T-cell (primary cell): ENCODE results near the gene NEURL1. TPM values are rescaled to one million over a fixed set of nuclear protein-coding genes. Genes with fewer than 3 reads are reported as not detected.

Experiments
- ATAC-seq, 4 experiments: fragments of 200-7000 bp in 3 of 4; fragments of 150-1000 bp in 1 of 4; cut with Tn5 transposase; replicated peaks in 1 of 4; 1 replicate in 3 of 4; 2 replicates in 1 of 4; pipeline ENCODE4 v1.10.0; 2021; ENCODE audit warnings: moderate library complexity in 3 of 4, mild to moderate bottlenecking in 2 of 4, moderate number of reproducible peaks in 1 of 4
- CTCF ChIA-PET, 2 donors: fragments of 300-600 bp; sonication (Branson Sonifier 250); formaldehyde crosslinking; loops; one replicate each; lab custom pipeline; 2022; ENCODE audit warnings: antibody characterized with exemption in 2 of 2; lab: Charles Lee
- POLR2A ChIA-PET, 2 donors: fragments of 300-600 bp; sonication (Branson Sonifier 250); formaldehyde crosslinking; loops; one replicate each; lab custom pipeline; 2022; ENCODE audit warnings: antibody characterized with exemption in 2 of 2; lab: Charles Lee
- DNase-seq, 35 experiments: peaks; one replicate each; pipeline versions ENCODE4 v3.0.0 to v3.0.0-alpha.2; 2013 to 2023
- H3K27ac ChIP-seq: one replicate; pipeline ENCODE4 v1.5.1; 2013; ENCODE audit warnings: low read length
- H3K27me3 ChIP-seq, 2 experiments: replicated peaks in 1 of 2; 1 replicate in 1 of 2; 2 replicates in 1 of 2; pipeline versions ENCODE4 v1.6.1 to v1.7.0; 2013; ENCODE audit warnings: low read length in 1 of 2, mixed read lengths in 1 of 2; ENCODE audit not compliant: control insufficient read depth in 2 of 2, insufficient read depth in 2 of 2; ENCODE audit errors: extremely low read depth in 1 of 2
- H3K36me3 ChIP-seq, 2 donors: 1 replicate in 1 of 2; 2 replicates in 1 of 2; pipeline versions ENCODE4 v1.6.1 to v1.7.0; 2013; ENCODE audit warnings: low read length in 1 of 2; ENCODE audit not compliant: control insufficient read depth in 2 of 2, insufficient read depth in 1 of 2; ENCODE audit errors: extremely low read depth in 1 of 2
- H3K4me1 ChIP-seq, 2 experiments: 1 replicate in 1 of 2; 2 replicates in 1 of 2; pipeline versions ENCODE4 v1.6.1 to v1.7.0; 2013; ENCODE audit warnings: low read length in 2 of 2, mixed read lengths in 1 of 2; ENCODE audit not compliant: insufficient read depth in 2 of 2, control insufficient read depth in 1 of 2; ENCODE audit errors: extremely low read depth in 1 of 2
- H3K4me3 ChIP-seq, 2 donors: 1 replicate in 1 of 2; 2 replicates in 1 of 2; pipeline versions ENCODE4 v1.5.1 to v1.7.0; 2013; ENCODE audit warnings: mild to moderate bottlenecking in 2 of 2, low read length in 1 of 2, moderate library complexity in 1 of 2; ENCODE audit not compliant: control insufficient read depth in 1 of 2; ENCODE audit errors: extremely low read depth in 1 of 2
- H3K9me3 ChIP-seq: 2 replicates; pipeline ENCODE4 v1.7.0; 2013
- H3K27ac Mint-ChIP-seq, 2 donors: one replicate each; pipeline ENCODE4 v1.8.0; 2020 to 2021; ENCODE audit warnings: mild to moderate bottlenecking in 2 of 2, mixed read lengths in 2 of 2
- H3K27me3 Mint-ChIP-seq, 2 donors: one replicate each; pipeline ENCODE4 v1.8.0; 2021 to 2022; ENCODE audit warnings: mixed read lengths in 2 of 2
- H3K36me3 Mint-ChIP-seq: one replicate; pipeline ENCODE4 v1.8.0; 2021; ENCODE audit warnings: mixed read lengths
- H3K4me1 Mint-ChIP-seq, 3 donors: one replicate each; pipeline ENCODE4 v1.8.0; 2020 to 2022; ENCODE audit warnings: mixed read lengths in 3 of 3, mild to moderate bottlenecking in 1 of 3
- H3K4me3 Mint-ChIP-seq, 3 donors: one replicate each; pipeline ENCODE4 v1.8.0; 2020 to 2022; ENCODE audit warnings: mild to moderate bottlenecking in 3 of 3, mixed read lengths in 3 of 3, moderate library complexity in 3 of 3
- H3K9me3 Mint-ChIP-seq, 3 donors: one replicate each; pipeline ENCODE4 v1.8.0; 2020 to 2022; ENCODE audit warnings: mixed read lengths in 3 of 3
- WGBS: methylation state at CpG from one replicate; pipeline ENCODE4 v1.1.5; 2013; ENCODE audit warnings: missing lambda C conversion rate; ENCODE audit not compliant: insufficient coverage; 5-methylcytosine and 5-hydroxymethylcytosine counted together
- total RNA-seq, 35 experiments: library from RNA in 6 of 35; stranded (reverse) in 6 of 35; fragments of 120-200 nt in 1 of 35; gene quantifications; one replicate each; pipeline versions ENCODE4 v1.2.1 to v1.2.4 and lab custom pipeline; 2013 to 2026

NEURL1 gene
- total RNA-seq, 5 donors from 2014 or later (not counting 1 experiment from before 2014, with no cell fraction given) = 0.46 to 1.7 (median 0.84) TPM

DNA sequence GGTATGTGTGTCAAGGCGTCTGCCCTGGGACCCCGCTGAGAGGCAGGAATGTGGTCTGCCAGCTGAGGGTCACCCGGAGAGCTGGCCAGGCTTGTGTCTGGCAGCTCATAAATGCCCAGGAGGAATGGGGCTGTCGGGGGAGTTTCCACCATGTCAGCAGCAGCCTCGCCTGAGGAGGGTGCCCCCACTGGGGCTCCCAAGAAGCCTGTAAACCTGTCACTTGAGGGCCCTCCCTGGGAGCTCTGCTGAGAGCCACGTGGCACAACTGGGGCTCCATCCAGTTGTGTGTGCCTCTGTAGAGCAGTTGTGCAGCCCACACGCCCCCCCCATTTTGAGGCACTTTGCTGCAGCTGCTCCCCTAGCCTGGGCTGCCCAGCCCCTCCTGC is 70.6 kb downstream of the NEURL1 start:
- Mint-ChIP-seq H3K27ac (no peak overlapping the region), H3K9me3 (no peaks in the 10 kb centered on the region), H3K4me3 (no peak overlapping the region), H3K4me1 (no peaks in the 10 kb centered on the region), H3K36me3 (no peaks in the 10 kb centered on the region), H3K27me3 (peaks cover 6 to 10% of the 10 kb centered on the region in 2 donors)
- no peaks in the 10 kb centered on the region for H3K9me3 ChIP-seq
- POLR2A ChIA-PET = interaction anchor here in 1 of 2 donors (0.7 kb wide), 1 partner anchor 1750 kb away, joined by 3 read pairs; no protein-coding TSS in a partner anchor
- 71% methylated on average over 7 of the region's 7 CpGs for WGBS
- DNase-seq (no peak), ATAC-seq (no peak)
- CTCF ChIA-PET = no interaction called here
- H3K4me3 ChIP-seq = no peak overlapping the region
- H3K36me3 ChIP-seq = no peaks in the 10 kb centered on the region
- peaks cover 0 to 38% of the 10 kb centered on the region in 2 experiments for H3K27me3 ChIP-seq
- H3K27ac ChIP-seq = no peak overlapping the region
- H3K4me1 ChIP-seq = no peaks in the 10 kb centered on the region

DNA sequence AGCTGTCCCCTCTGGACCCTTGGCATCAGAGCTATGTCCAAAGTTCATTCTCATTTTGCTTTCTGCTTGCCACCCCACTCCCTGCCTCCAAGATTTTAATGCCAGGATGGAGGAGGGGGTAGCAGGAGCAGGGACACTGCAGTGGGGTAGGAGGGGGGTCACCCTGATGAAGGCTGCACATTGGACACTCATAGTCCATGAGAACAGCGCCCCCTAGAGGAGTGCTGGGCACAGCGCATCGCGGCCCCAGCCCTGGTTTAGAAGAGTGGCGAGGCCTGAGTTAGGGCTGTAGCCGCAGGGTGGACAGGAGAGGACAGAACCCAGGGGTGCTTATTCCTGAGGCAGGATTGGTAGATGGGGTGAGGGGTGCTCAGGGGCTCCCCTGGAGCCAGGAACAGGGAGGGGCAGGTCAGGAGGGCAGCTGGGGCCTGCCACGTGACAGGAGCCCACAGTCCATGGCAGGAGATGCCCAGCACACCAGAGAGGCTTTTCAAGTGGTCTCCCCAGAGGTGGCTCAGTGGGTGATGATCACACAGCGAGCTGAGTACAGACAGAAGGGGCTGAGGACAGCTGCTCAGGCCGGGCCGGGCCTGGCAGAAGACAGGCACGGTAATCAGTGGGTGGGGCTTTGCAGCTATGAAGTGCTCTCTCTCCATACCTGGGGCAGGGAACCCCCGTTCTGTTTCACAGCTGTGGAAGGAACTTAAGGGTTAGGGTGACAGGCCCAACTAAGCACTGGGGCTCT is 71.4 kb downstream of the NEURL1 start:
- no peak overlapping the region for H3K27ac Mint-ChIP-seq
- Histone ChIP-seq H3K27me3 (peaks cover 0 to 41% of the 10 kb centered on the region in 2 experiments), H3K4me3 (no peak overlapping the region), H3K27ac (no peak overlapping the region), H3K4me1 (no peaks in the 10 kb centered on the region), H3K36me3 (no peaks in the 10 kb centered on the region), H3K9me3 (no peaks in the 10 kb centered on the region)
- 73% methylated on average over 10 of the region's 12 CpGs for WGBS
- no peaks in the 10 kb centered on the region for H3K36me3 Mint-ChIP-seq
- no peaks in the 10 kb centered on the region for H3K9me3 Mint-ChIP-seq
- peaks cover 3 to 4% of the 10 kb centered on the region in 2 donors for H3K27me3 Mint-ChIP-seq
- no peaks in the 10 kb centered on the region for H3K4me1 Mint-ChIP-seq
- ATAC-seq = no peak
- peak in 2 of 35 experiments; percentile 12 to 32 for DNase-seq
- no peak overlapping the region for H3K4me3 Mint-ChIP-seq
- CTCF ChIA-PET = interaction anchor here in 1 of 2 donors (0.5 kb wide), 1 partner anchor 284 kb away, joined by 3 read pairs; no protein-coding TSS in a partner anchor
- POLR2A ChIA-PET = no interaction called here

DNA sequence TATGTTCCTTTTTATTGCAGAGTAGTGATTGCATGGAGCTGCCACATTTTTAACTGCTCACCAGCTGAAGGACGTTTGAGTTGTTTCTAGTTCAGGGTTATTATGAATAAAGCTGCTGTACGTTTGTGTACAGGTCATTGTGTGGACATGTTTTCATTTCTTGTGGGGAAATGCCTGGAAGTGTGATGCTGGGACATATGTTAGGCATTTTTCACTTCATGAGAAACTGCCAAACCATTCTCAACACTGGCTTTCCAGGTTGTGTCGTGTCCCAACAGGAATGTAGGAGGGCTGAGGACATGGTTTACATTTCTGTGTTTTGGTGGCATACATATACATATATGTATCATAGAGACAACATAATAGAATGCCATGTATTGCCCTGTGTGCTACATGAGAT is 73.0 kb downstream of the NEURL1 start:
- Mint-ChIP-seq H3K27me3 (peaks cover 3 to 4% of the 10 kb centered on the region in 2 donors), H3K9me3 (no peaks in the 10 kb centered on the region), H3K36me3 (no peaks in the 10 kb centered on the region), H3K4me1 (no peaks in the 10 kb centered on the region), H3K4me3 (no peak overlapping the region), H3K27ac (no peak overlapping the region)
- DNase-seq = no peak
- Histone ChIP-seq H3K9me3 (no peaks in the 10 kb centered on the region), H3K36me3 (no peaks in the 10 kb centered on the region), H3K4me3 (no peak overlapping the region), H3K4me1 (no peaks in the 10 kb centered on the region), H3K27me3 (peaks cover 0 to 36% of the 10 kb centered on the region in 2 experiments), H3K27ac (no peak overlapping the region)
- ChIA-PET POLR2A (no interaction called here), CTCF (no interaction called here)
- ATAC-seq = no peak
- WGBS = 50% methylated on average over 1 of the region's 3 CpGs

DNA sequence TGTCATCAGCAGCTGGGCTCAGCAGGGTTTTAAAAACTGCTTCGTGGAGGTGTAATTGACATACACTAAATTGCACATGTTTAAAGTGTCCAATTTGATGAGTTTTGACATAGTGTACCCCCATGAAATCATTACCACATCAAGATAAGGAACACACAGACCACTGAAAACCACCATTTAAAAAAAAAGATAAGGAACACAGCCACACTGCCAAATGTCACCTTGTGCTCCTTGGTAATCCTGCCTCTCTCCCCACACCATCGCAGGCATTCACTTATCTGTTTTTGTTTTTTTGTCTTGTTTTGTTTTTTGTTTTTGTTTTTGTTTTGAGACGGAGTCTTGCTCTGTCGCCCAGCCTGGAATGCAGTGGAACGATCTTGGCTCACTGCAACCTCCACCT is 75.0 kb downstream of the NEURL1 start:
- no CpG with 5 or more reads among the region's 5 CpGs for WGBS
- ChIA-PET CTCF (no interaction called here), POLR2A (no interaction called here)
- no peak overlapping the region for H3K27ac Mint-ChIP-seq
- no peak overlapping the region for H3K27ac ChIP-seq
- no peaks in the 10 kb centered on the region for H3K9me3 Mint-ChIP-seq
- no peaks in the 10 kb centered on the region for H3K4me1 Mint-ChIP-seq
- DNase-seq = no peak
- no peak overlapping the region for H3K4me3 ChIP-seq
- no peaks in the 10 kb centered on the region for H3K9me3 ChIP-seq
- peaks cover 3 to 7% of the 10 kb centered on the region in 2 donors for H3K27me3 Mint-ChIP-seq
- H3K4me3 Mint-ChIP-seq = no peak overlapping the region
- no peaks in the 10 kb centered on the region for H3K36me3 ChIP-seq
- peaks cover 0 to 51% of the 10 kb centered on the region in 2 experiments for H3K27me3 ChIP-seq
- no peaks in the 10 kb centered on the region for H3K36me3 Mint-ChIP-seq
- no peak for ATAC-seq
- no peaks in the 10 kb centered on the region for H3K4me1 ChIP-seq

DNA sequence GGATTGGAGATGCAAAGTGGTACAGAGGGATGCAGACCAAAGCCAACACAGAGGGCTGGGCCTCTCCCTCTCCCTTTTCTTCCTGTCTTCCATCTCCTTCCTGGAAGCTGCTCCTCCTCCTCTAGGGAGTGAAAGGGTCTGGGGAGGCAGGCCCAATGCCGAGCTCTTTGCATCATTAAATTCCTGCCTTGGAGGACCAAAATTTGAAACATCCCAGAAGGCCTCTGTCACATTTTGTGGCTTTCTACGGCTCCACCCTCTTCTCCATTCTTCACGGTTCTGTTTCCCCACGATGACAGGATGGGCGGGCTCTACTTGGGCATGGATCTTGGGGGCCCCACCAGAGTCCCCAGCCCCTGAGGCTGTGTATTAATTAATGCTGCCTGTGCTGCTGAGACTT is 76.4 kb downstream of the NEURL1 start:
- Mint-ChIP-seq H3K36me3 (no peaks in the 10 kb centered on the region), H3K9me3 (no peaks in the 10 kb centered on the region), H3K27ac (no peak overlapping the region), H3K27me3 (peaks cover under 1 to 7% of the 10 kb centered on the region in 2 donors), H3K4me1 (no peaks in the 10 kb centered on the region), H3K4me3 (no peak overlapping the region)
- no peak overlapping the region for H3K27ac ChIP-seq
- no peaks in the 10 kb centered on the region for H3K4me1 ChIP-seq
- ATAC-seq = no peak
- no peak for DNase-seq
- 52% methylated on average over 2 of the region's 5 CpGs for WGBS
- H3K9me3 ChIP-seq = no peaks in the 10 kb centered on the region
- H3K27me3 ChIP-seq = peaks cover 0 to 46% of the 10 kb centered on the region in 2 experiments
- CTCF ChIA-PET = no interaction called here
- H3K4me3 ChIP-seq = no peak overlapping the region
- no peaks in the 10 kb centered on the region for H3K36me3 ChIP-seq
- POLR2A ChIA-PET = no interaction called here

DNA sequence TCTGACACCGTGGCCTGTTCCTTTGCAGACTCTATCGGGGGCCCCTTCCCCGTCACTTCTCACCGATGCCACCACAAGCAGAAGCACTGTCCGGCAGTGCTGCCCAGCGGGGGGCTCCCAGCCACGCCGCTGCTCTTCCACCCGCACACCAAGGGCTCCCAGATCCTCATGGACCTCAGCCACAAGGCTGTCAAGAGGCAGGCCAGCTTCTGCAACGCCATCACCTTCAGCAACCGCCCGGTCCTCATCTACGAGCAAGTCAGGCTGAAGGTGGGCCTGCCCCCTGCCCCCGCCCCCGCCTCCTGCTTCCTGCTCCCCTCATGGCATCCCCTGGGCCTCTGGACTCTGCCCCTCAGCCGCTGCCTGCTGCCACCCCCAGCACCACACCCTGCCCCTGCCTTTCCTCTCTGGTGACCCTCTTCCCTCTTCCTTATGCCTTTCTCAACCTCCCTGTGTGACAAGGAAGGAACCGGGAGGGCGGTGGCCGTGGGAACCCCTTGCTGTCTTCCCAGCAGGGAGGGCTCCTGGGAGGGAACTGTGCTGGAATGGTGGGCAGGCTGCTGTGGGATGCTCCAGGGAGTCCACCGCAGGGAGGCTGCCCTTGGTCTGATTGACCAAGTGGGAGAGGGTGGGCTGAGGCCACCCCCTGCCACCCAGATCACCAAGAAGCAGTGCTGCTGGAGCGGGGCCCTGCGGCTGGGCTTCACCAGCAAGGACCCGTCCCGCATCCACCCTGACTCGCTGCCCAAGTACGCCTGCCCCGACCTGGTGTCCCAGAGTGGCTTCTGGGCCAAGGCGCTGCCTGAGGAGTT is 77.5 kb downstream of the NEURL1 start:
- ATAC-seq = no peak
- POLR2A ChIA-PET = no interaction called here
- H3K27ac Mint-ChIP-seq = no peak overlapping the region
- CTCF ChIA-PET = interaction anchor here in 1 of 2 donors (0.6 kb wide), 1 partner anchor 139 kb away, joined by 3 read pairs; no protein-coding TSS in a partner anchor
- DNase-seq = no peak
- Histone ChIP-seq H3K27ac (no peak overlapping the region), H3K4me1 (no peaks in the 10 kb centered on the region), H3K4me3 (no peak overlapping the region), H3K27me3 (peaks cover 0 to 39% of the 10 kb centered on the region in 2 experiments), H3K36me3 (no peaks in the 10 kb centered on the region), H3K9me3 (no peaks in the 10 kb centered on the region)
- WGBS = 92% methylated on average over 22 of the region's 28 CpGs
- H3K36me3 Mint-ChIP-seq = no peaks in the 10 kb centered on the region
- H3K9me3 Mint-ChIP-seq = no peaks in the 10 kb centered on the region
- no peak overlapping the region for H3K4me3 Mint-ChIP-seq
- H3K27me3 Mint-ChIP-seq = peaks cover 3 to 8% of the 10 kb centered on the region in 2 donors
- H3K4me1 Mint-ChIP-seq = no peaks in the 10 kb centered on the region
